ENCODE data around the gene HSPA4. TPM values are rescaled to one million over a fixed set of nuclear protein-coding genes. Genes with fewer than 3 reads are reported as not detected.

The HSPA4 gene
- total and polyA plus RNA-seq, 2 of the 13 experiments (the other 11 are each of a cell fraction or from before 2014, with no cell fraction given), result 36.6 to 231 TPM

DNA sequence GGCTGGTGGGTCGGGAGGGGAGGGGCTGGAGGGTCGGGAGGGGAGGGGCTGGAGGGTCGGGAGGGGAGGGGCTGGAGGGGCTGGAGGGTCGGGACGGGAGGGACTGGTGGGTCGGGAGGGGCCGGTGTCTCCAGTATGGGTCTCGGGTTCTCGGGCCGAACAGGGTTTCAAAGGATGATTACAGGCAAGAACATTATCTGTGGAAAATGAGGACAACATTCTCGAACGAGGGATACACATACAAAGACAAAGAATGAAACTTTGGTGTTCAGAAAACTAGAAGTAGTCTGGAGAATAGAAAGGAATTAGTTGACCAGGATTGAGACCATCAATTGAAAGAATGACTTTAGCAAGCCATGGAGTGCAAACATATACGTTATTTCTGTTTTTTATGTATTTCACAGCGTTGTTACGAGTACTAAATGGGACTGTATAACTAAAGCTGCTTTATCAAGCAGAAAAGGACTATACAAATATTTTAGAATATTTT lies 25.1 kb upstream of the HSPA4 start (continued):
- peak; percentile 44; the same call in 1 of the 2 replicates for TF ChIP-seq POLR2AphosphoS5 (IDR thresholded peaks at IDR 0.05; ENCODE audit: low read depth, low read length)
- TF ChIP-seq MNT (IDR thresholded peaks at IDR 0.05), result no peak
- peak; percentile 36; the same call in 1 of the 2 replicates for TF ChIP-seq ZNF784 (CRISPR knock-in tag; IDR thresholded peaks at IDR 0.05; ENCODE audit: borderline replicate concordance)
- TF ChIP-seq HNRNPK (IDR thresholded peaks at IDR 0.05; ENCODE audit: low read depth, low read length, poor library complexity, severe bottlenecking), result peak; percentile 65
- no peak for TF ChIP-seq ZNF350 (CRISPR knock-in tag; IDR thresholded peaks at IDR 0.05; ENCODE audit: borderline replicate concordance, low read depth)
- TF ChIP-seq ZNF616 (CRISPR knock-in tag; IDR thresholded peaks at IDR 0.05; ENCODE audit: low read depth), result no peak
- TF ChIP-seq, protein P1, sequence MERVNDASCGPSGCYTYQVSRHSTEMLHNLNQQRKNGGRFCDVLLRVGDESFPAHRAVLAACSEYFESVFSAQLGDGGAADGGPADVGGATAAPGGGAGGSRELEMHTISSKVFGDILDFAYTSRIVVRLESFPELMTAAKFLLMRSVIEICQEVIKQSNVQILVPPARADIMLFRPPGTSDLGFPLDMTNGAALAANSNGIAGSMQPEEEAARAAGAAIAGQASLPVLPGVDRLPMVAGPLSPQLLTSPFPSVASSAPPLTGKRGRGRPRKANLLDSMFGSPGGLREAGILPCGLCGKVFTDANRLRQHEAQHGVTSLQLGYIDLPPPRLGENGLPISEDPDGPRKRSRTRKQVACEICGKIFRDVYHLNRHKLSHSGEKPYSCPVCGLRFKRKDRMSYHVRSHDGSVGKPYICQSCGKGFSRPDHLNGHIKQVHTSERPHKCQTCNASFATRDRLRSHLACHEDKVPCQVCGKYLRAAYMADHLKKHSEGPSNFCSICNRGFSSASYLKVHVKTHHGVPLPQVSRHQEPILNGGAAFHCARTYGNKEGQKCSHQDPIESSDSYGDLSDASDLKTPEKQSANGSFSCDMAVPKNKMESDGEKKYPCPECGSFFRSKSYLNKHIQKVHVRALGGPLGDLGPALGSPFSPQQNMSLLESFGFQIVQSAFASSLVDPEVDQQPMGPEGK (CRISPR knock-in tag; IDR thresholded peaks at IDR 0.05), result peak; percentile 19; the same call in 1 of the 2 replicates
- no peak for TF ChIP-seq KAT7 (CRISPR knock-in tag; IDR thresholded peaks at IDR 0.05; ENCODE audit: borderline replicate concordance)
- TF ChIP-seq ZNF441 (CRISPR knock-in tag; IDR thresholded peaks at IDR 0.05; ENCODE audit: borderline replicate concordance), result no peak
- no peak for TF ChIP-seq TRIM22 (IDR thresholded peaks at IDR 0.05)
- no peak for TF ChIP-seq SP1 (IDR thresholded peaks at IDR 0.05)
- 0 out of 2 replicates have a peak, but pooled peaks have one; percentile 7 for TF ChIP-seq SP1 (CRISPR knock-in tag; IDR thresholded peaks at IDR 0.05)
- TF ChIP-seq KDM5A (IDR thresholded peaks at IDR 0.05; ENCODE audit: borderline replicate concordance, low read length), result no peak
- TF ChIP-seq, protein P2, sequence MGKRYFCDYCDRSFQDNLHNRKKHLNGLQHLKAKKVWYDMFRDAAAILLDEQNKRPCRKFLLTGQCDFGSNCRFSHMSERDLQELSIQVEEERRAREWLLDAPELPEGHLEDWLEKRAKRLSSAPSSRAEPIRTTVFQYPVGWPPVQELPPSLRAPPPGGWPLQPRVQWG (CRISPR knock-in tag; IDR thresholded peaks at IDR 0.05; ENCODE audit: borderline replicate concordance, low read depth), result no peak
